Body of pancreas (tissue), 4 donors: ENCODE data around the gene FBN2. TPM values are rescaled to one million over a fixed set of nuclear protein-coding genes. Genes with fewer than 3 reads are reported as not detected.

Source experiments
- ATAC-seq: fragments of 150-250 bp; one replicate; pipeline ENCODE4 v1.9.1; 2016
- DNase-seq, 4 donors: peaks; one replicate each; pipeline ENCODE4 v3.0.0-alpha.2; 2019
- H3K27ac ChIP-seq, 4 donors: fragments of 200-600 bp; sonication (generic); 1 replicate in 3 of 4; 2 replicates in 1 of 4; pipeline versions ENCODE4 v1.5.1 to v1.6.1; 2016 to 2019; ENCODE audit warnings: mild to moderate bottlenecking in 1 of 4, mixed read lengths in 1 of 4, moderate library complexity in 1 of 4
- H3K27me3 ChIP-seq, 2 donors: fragments of 200-600 bp; sonication (generic); one replicate each; pipeline ENCODE4 v1.6.0; 2016; ENCODE audit warnings: mild to moderate bottlenecking in 1 of 2
- H3K36me3 ChIP-seq, 2 donors: fragments of 200-600 bp; sonication (generic); replicated peaks in 1 of 2; 2 replicates each; pipeline ENCODE4 v1.5.1; 2016; ENCODE audit warnings: low read depth in 2 of 2; ENCODE audit not compliant: insufficient read depth in 1 of 2
- H3K4me1 ChIP-seq: fragments of 200-600 bp; sonication (generic); one replicate; pipeline ENCODE4 v1.6.0; 2016
- H3K4me3 ChIP-seq, 2 donors: fragments of 200-600 bp; sonication (generic); 1 replicate in 1 of 2; 2 replicates in 1 of 2; pipeline ENCODE4 v1.5.1; 2016 to 2019
- H3K9me3 ChIP-seq, 3 donors: fragments of 200-600 bp; sonication (generic); 1 replicate in 2 of 3; 2 replicates in 1 of 3; pipeline ENCODE4 v1.5.1; 2016
- CTCF ChIP-seq, 7 experiments: fragments of 450-650 bp in 4 of 7; fragments of 200-600 bp in 3 of 7; sonication (generic) in 3 of 7; IDR thresholded peaks; one replicate each; pipeline ENCODE4 v1.5.1; 2016 to 2019; ENCODE audit warnings: antibody characterized with exemption in 7 of 7
- POLR2A ChIP-seq, 3 donors: fragments of 450-650 bp; IDR thresholded peaks; one replicate each; pipeline ENCODE4 v1.6.1; 2016; ENCODE audit warnings: antibody characterized with exemption in 3 of 3, mild to moderate bottlenecking in 2 of 3
- WGBS, 2 donors: methylation state at CpG; one replicate each; pipeline ENCODE4 v1.1.5; 2017; 5-methylcytosine and 5-hydroxymethylcytosine counted together
- intact Hi-C: fragments of 100-400 bp; cut with DNase I; formaldehyde crosslinking; loops from one replicate; pipeline ENCODE4 v1.15.1; 2023
- small RNA-seq: library from RNA; depleted of rRNA; stranded (forward); fragments of <200 nt; gene quantifications from one replicate; pipeline ENCODE3, GENCODE V24; 2016
- total RNA-seq, 2 donors: library from RNA; depleted of rRNA; stranded (reverse); fragments of >200 nt; gene quantifications; one replicate each; pipeline ENCODE4 v1.1.0, GENCODE V29; 2016

Gene FBN2
- total RNA-seq, 2 donors from 2014 or later = 0.26 TPM; not detected in 1

- TF ChIP-seq POLR2A (IDR thresholded peaks at IDR 0.05) (no peak), CTCF (IDR thresholded peaks at IDR 0.05) (no peak)
- 56 to 59% methylated on average over 5 of the region's 5 CpGs for WGBS, 2 donors
- Histone ChIP-seq H3K9me3 (no peaks in the 10 kb centered on the region), H3K27ac (no peak overlapping the region), H3K27me3 (no peaks in the 10 kb centered on the region), H3K4me3 (no peak overlapping the region), H3K36me3 (no peaks in the 10 kb centered on the region), H3K4me1 (no peaks in the 10 kb centered on the region)
- no peak for ATAC-seq
- intact Hi-C loops = loop anchor here (5.0 to 10.0 kb wide), 2 partner anchors 293 to 635 kb away; no protein-coding TSS in a partner anchor
- DNase-seq = no peak
Observed at GRCh38 chr5:128212191-128212806, 325.7 kb downstream of the FBN2 start.

GRCh38 chr5:128208436-128208835, 329.6 kb downstream of the FBN2 start:
- Histone ChIP-seq H3K27ac (no peak overlapping the region), H3K9me3 (no peaks in the 10 kb centered on the region), H3K4me3 (no peak overlapping the region), H3K27me3 (no peaks in the 10 kb centered on the region), H3K36me3 (no peaks in the 10 kb centered on the region), H3K4me1 (no peaks in the 10 kb centered on the region)
- DNase-seq = no peak
- ATAC-seq = no peak
- TF ChIP-seq POLR2A (IDR thresholded peaks at IDR 0.05) (no peak), CTCF (IDR thresholded peaks at IDR 0.05) (no peak)
- intact Hi-C loops = loop anchor here (10.0 kb wide), 1 partner anchor 334 kb away; no protein-coding TSS in a partner anchor

Small RNA genes within 50 kb of the gene (small RNA-seq; reads per million reads assigned to genes)
- not detected for gene RF00019
